GM19328 (cell line): ENCODE results near the gene DMBT1.

Experiments
- ATAC-seq: cut with Tn5 transposase; IDR thresholded peaks from one replicate; pipeline ENCODE4 v1.9.1; 2021; ENCODE audit warnings: mild to moderate bottlenecking, moderate library complexity; ENCODE audit not compliant: unreplicated experiment

Gene DMBT1

GRCh38 chr10:122643931-122644534 lies 83.5 kb downstream of the DMBT1 start:
- ATAC-seq, result no peak

GRCh38 chr10:122646511-122647382 lies 86.2 kb downstream of the DMBT1 start:
- no peak for ATAC-seq

- ATAC-seq, result no peak
Observed at GRCh38 chr10:122647383-122647968, 86.9 kb downstream of the DMBT1 start.

- ATAC-seq, result no peak
Observed at GRCh38 chr10:122648599-122649428, 88.3 kb downstream of the DMBT1 start.

GRCh38 chr10:122649903-122650302 lies 89.3 kb downstream of the DMBT1 start:
- no peak for ATAC-seq

- ATAC-seq, result no peak
Observed at GRCh38 chr10:122650331-122650730, 89.8 kb downstream of the DMBT1 start.

GRCh38 chr10:122655524-122656307 lies 95.2 kb downstream of the DMBT1 start:
- no peak for ATAC-seq

GRCh38 chr10:122656308-122656705 lies 95.8 kb downstream of the DMBT1 start:
- no peak for ATAC-seq

- no peak for ATAC-seq
Observed at GRCh38 chr10:122656741-122657140, 96.2 kb downstream of the DMBT1 start.

- ATAC-seq, result no peak
Observed at GRCh38 chr10:122657255-122657654, 96.7 kb downstream of the DMBT1 start.

- ATAC-seq, result no peak
Observed at GRCh38 chr10:122657729-122658128, 97.2 kb downstream of the DMBT1 start.

GRCh38 chr10:122658356-122659049 lies 97.9 kb downstream of the DMBT1 start:
- no peak for ATAC-seq

GRCh38 chr10:122659126-122659525 lies 98.6 kb downstream of the DMBT1 start:
- ATAC-seq, result no peak

- no peak for ATAC-seq
Observed at GRCh38 chr10:122659651-122660050, 99.1 kb downstream of the DMBT1 start.

- ATAC-seq, result no peak
Observed at GRCh38 chr10:122660696-122661095, 100.1 kb downstream of the DMBT1 start.

- no peak for ATAC-seq
Observed at GRCh38 chr10:122662231-122662630, 101.7 kb downstream of the DMBT1 start.

- ATAC-seq, result no peak
Observed at GRCh38 chr10:122663516-122664130, 103.1 kb downstream of the DMBT1 start.

- no peak for ATAC-seq
Observed at GRCh38 chr10:122664501-122664900, 103.9 kb downstream of the DMBT1 start.

GRCh38 chr10:122665329-122665860 lies 104.8 kb downstream of the DMBT1 start:
- ATAC-seq, result no peak
